Testis (tissue), 3 donors: ENCODE data around the gene SREBF2. TPM values are rescaled to one million over a fixed set of nuclear protein-coding genes. Genes with fewer than 3 reads are reported as not detected.

Experiments used
- DNase-seq: peaks from one replicate; pipeline ENCODE4 v3.0.0-alpha.2; 2019
- H3K27ac ChIP-seq, 2 donors: fragments of 200-600 bp; sonication (generic); one replicate each; pipeline ENCODE4 v1.5.1; 2019
- H3K27me3 ChIP-seq: fragments of 200-600 bp; sonication (generic); one replicate; pipeline ENCODE4 v1.5.1; 2019
- H3K36me3 ChIP-seq: fragments of 200-600 bp; sonication (generic); one replicate; pipeline ENCODE4 v1.5.1; 2017; ENCODE audit warnings: low read depth; ENCODE audit errors: missing control alignments
- H3K4me1 ChIP-seq: fragments of 200-600 bp; sonication (generic); one replicate; pipeline ENCODE4 v1.5.1; 2019
- H3K4me3 ChIP-seq, 2 donors: fragments of 200-600 bp; sonication (generic); one replicate each; pipeline ENCODE4 v1.5.1; 2017 to 2019
- H3K9me3 ChIP-seq: fragments of 200-600 bp; sonication (generic); one replicate; pipeline ENCODE4 v1.5.1; 2017
- POLR2A ChIP-seq: fragments of 450-650 bp; IDR thresholded peaks from one replicate; pipeline ENCODE4 v1.6.1; 2017; ENCODE audit warnings: antibody characterized with exemption, mild to moderate bottlenecking, moderate library complexity
- WGBS, 2 donors: methylation state at CpG; one replicate each; pipeline ENCODE4 v1.1.5; 2018; 5-methylcytosine and 5-hydroxymethylcytosine counted together
- intact Hi-C: fragments of 100-400 bp; cut with DNase I; formaldehyde crosslinking; loops from one replicate; pipeline ENCODE4 v1.15.1; 2023; ENCODE audit warnings: low total_unique reads
- polyA plus RNA-seq: library from polyadenylated mRNA; stranded (reverse); fragments of 350-450 nt; fragmentation: Illumina TruSeq; extraction: RNeasy Lipid Tissue Mini Kit (QIAGEN cat#74804); gene quantifications from one replicate; pipeline ENCODE4 v1.2.3, GENCODE V29; 2014; ENCODE audit warnings: low read depth, low replicate concordance; ENCODE audit not compliant: insufficient read depth
- total RNA-seq, 2 donors: library from RNA; depleted of rRNA; stranded (reverse); fragments of >200 nt; gene quantifications; one replicate each; pipeline ENCODE4 v1.2.3, GENCODE V29; 2016
- TF ChIP-seq, protein P1 (sequence below), 3 experiments: fragments of 450-650 bp in 2 of 3; fragments of 200-600 bp in 1 of 3; sonication (generic) in 1 of 3; IDR thresholded peaks; one replicate each; pipeline ENCODE4 v1.5.1; 2016 to 2019; ENCODE audit warnings: antibody characterized with exemption in 3 of 3, mild to moderate bottlenecking in 2 of 3, moderate library complexity in 1 of 3

Gene SREBF2
- total and polyA plus RNA-seq, 3 donors from 2014 or later: 59.7 to 119 (median 79.8) TPM

- TF ChIP-seq POLR2A: no peak
- TF ChIP-seq, protein P1, sequence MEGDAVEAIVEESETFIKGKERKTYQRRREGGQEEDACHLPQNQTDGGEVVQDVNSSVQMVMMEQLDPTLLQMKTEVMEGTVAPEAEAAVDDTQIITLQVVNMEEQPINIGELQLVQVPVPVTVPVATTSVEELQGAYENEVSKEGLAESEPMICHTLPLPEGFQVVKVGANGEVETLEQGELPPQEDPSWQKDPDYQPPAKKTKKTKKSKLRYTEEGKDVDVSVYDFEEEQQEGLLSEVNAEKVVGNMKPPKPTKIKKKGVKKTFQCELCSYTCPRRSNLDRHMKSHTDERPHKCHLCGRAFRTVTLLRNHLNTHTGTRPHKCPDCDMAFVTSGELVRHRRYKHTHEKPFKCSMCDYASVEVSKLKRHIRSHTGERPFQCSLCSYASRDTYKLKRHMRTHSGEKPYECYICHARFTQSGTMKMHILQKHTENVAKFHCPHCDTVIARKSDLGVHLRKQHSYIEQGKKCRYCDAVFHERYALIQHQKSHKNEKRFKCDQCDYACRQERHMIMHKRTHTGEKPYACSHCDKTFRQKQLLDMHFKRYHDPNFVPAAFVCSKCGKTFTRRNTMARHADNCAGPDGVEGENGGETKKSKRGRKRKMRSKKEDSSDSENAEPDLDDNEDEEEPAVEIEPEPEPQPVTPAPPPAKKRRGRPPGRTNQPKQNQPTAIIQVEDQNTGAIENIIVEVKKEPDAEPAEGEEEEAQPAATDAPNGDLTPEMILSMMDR (IDR thresholded peaks at IDR 0.05): no peak
- Histone ChIP-seq H3K4me1 (no peaks in the 10 kb centered on the region), H3K36me3 (no peaks in the 10 kb centered on the region), H3K4me3 (no peak overlapping the region), H3K27me3 (no peaks in the 10 kb centered on the region), H3K9me3 (no peaks in the 10 kb centered on the region), H3K27ac (no peak overlapping the region)
- 89 to 95% methylated on average over 2 of the region's 2 CpGs for WGBS, 2 donors
- DNase-seq: no peak
- intact Hi-C loops: no loop called here
These were observed 41.2 kb downstream of the SREBF2 start for GRCh38 chr22:41874090-41874489.

DNA sequence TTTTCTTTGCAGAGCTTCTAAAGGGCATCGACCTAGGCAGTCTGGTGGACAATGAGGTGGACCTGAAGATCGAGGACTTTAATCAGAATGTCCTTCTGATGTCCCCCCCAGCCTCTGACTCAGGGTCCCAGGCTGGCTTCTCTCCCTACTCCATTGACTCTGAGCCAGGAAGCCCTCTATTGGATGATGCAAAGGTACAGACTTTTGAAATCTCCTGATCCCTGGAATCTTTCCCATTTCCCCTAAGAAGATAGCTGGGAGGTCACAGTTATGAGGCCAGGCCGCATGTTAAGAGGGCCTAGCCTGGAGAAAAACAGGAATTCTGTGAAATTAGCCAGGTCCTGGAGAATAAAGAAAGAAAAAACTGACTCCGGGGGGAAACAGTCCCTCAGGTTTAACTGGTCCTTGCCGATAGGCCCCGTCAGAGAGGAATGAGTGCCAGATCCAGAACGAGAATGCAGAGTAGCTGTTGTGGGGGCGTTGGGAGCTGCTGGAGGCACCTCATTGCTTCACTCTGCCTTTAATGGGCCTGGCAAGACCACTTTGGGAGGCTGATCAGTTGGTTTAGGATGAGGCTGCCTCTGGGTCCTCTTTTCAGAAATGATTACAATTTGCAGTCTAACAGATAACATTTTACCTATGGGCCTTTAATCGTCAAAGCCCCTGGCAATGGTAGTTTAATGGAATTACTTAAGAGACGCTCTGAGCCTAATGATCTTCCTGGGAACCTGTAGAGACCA, 42.8 kb downstream of the SREBF2 start:
- intact Hi-C loops: no loop called here
- no peak for TF ChIP-seq POLR2A
- TF ChIP-seq, protein P1 (IDR thresholded peaks at IDR 0.05): no peak
- Histone ChIP-seq H3K4me3 (no peak overlapping the region), H3K27ac (no peak overlapping the region), H3K4me1 (no peaks in the 10 kb centered on the region), H3K36me3 (no peaks in the 10 kb centered on the region), H3K27me3 (no peaks in the 10 kb centered on the region), H3K9me3 (no peaks in the 10 kb centered on the region)
- DNase-seq: no peak
- 74 to 83% methylated on average over 9 to 10 of the region's 10 CpGs for WGBS, 2 donors

GRCh38 chr22:41876275-41876674, 43.4 kb downstream of the SREBF2 start:
- H3K9me3 ChIP-seq: no peaks in the 10 kb centered on the region

GRCh38 chr22:41876675-41877074, 43.8 kb downstream of the SREBF2 start:
- TF ChIP-seq, protein P1 (IDR thresholded peaks at IDR 0.05): no peak
- no peaks in the 10 kb centered on the region for H3K4me1 ChIP-seq
- intact Hi-C loops: no loop called here
- H3K4me3 ChIP-seq: no peak overlapping the region
- no peak overlapping the region for H3K27ac ChIP-seq
- no peaks in the 10 kb centered on the region for H3K9me3 ChIP-seq
- H3K27me3 ChIP-seq: no peaks in the 10 kb centered on the region
- no peak for DNase-seq
- H3K36me3 ChIP-seq: no peaks in the 10 kb centered on the region

More at GRCh38 chr22:41876275-41876674, 43.4 kb downstream of the SREBF2 start:
- 94 to 96% methylated on average over 3 of the region's 3 CpGs for WGBS, 2 donors
- Histone ChIP-seq H3K27me3 (no peaks in the 10 kb centered on the region), H3K36me3 (no peaks in the 10 kb centered on the region), H3K27ac (no peak overlapping the region), H3K4me1 (no peaks in the 10 kb centered on the region), H3K4me3 (no peak overlapping the region)
- TF ChIP-seq POLR2A: no peak
- TF ChIP-seq, protein P1 (IDR thresholded peaks at IDR 0.05): no peak
- DNase-seq: no peak
- intact Hi-C loops: no loop called here

- no peak overlapping the region for H3K27ac ChIP-seq
- H3K36me3 ChIP-seq: no peaks in the 10 kb centered on the region
- H3K9me3 ChIP-seq: no peaks in the 10 kb centered on the region
- no peaks in the 10 kb centered on the region for H3K27me3 ChIP-seq
- no peaks in the 10 kb centered on the region for H3K4me1 ChIP-seq
- H3K4me3 ChIP-seq: no peak overlapping the region
- no peak for TF ChIP-seq POLR2A
- TF ChIP-seq, protein P1 (IDR thresholded peaks at IDR 0.05): no peak
- intact Hi-C loops: no loop called here
- WGBS, 2 donors: 78 to 90% methylated on average over 16 of the region's 16 CpGs
- DNase-seq: no peak
These were observed 47.7 kb downstream of the SREBF2 start for GRCh38 chr22:41880653-41881052.
